RKO (cell line): ENCODE data around the gene ISOC2.
"Not testable (repeated sequence)": the region's sequence is repeated elsewhere in the genome, so short reads cannot be mapped to it uniquely, and the experiment has no call there.

Source experiments
- DNase-seq: peaks from one replicate; pipeline ENCODE4 v3.0.0-alpha.2; 2016; ENCODE audit warnings: low spot score

Gene ISOC2

GRCh38 chr19:55461259-55461973 lies at the start of gene ISOC2:
ISOC2 (minus strand) TSS chr19:55461642; CDS start chr19:55456486, 5,156 bp downstream.
- peak; percentile 100 for DNase-seq

DNA sequence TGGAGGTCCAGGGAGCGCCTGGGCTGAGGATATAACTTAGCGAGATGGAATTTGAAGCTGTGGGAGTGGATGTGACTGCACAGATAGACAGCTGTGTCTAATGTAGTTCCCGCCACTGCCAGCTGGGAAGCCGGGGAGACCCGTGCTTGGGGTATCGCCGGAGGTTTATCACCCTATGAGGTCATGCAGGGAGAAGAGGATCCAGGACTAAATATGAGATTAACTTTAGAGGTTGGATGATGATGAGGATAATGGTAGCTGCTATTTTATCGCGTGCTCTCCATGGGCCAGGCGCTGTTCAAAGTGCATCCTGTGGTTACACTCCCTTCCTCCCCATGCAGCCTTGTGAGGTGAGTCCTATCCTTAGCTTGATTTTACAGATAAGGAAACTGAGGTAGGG lies 46.7 kb upstream of the ISOC2 start:
- no peak for DNase-seq

- DNase-seq: no peak
Observed at GRCh38 chr19:55504981-55505380, 43.5 kb upstream of the ISOC2 start.

DNA sequence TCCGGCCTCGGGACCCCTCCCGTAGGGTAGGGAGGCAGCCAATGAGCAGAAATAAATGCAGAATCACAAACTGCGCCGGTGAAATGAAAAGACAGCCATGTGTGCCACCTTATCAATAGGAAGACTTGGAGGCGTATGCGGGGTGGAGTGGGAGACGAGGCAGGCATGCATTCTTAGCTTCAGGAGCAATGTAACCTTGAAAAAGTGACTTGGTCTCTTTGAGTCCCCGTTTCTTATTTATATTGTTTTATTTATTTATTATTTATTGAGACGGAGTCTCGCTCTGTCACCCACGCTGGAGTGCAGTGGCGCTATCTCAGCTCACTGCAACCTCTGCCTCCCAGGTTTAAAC lies 42.8 kb upstream of the ISOC2 start:
- no peak for DNase-seq

- DNase-seq: peak; percentile 72
Observed at GRCh38 chr19:55503502-55504251, 42.2 kb upstream of the ISOC2 start.

DNA sequence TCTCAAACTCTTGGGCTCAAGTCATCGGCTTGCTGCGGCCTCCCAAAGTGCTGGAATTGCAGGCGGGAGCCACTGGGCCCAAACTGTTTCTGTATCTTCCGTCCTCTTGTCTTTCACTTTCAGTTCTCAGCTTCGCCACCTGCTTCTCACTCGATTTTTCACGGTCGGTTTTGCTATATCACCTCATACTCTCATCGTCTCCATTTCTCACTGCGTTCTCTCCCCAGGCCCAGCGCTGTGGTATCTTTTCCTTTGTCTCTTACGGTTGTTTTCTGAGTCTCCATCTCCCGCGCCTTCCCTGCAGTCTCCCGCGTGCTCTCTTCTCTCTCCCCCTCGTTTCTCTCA lies 41.7 kb upstream of the ISOC2 start:
- DNase-seq: no peak

- no peak for DNase-seq
Observed at GRCh38 chr19:55502197-55502952, 40.9 kb upstream of the ISOC2 start.

- no peak for DNase-seq
Observed at GRCh38 chr19:55500368-55500952, 39.0 kb upstream of the ISOC2 start.

- no peak for DNase-seq
Observed at GRCh38 chr19:55498246-55498840, 36.9 kb upstream of the ISOC2 start.

- DNase-seq: no peak
Observed at GRCh38 chr19:55497763-55498162, 36.3 kb upstream of the ISOC2 start.

GRCh38 chr19:55496820-55497219 lies 35.4 kb upstream of the ISOC2 start:
- DNase-seq: not testable (repeated sequence)

GRCh38 chr19:55495646-55496349 lies 34.4 kb upstream of the ISOC2 start:
- no peak for DNase-seq

- no peak for DNase-seq
Observed at GRCh38 chr19:55494172-55494761, 32.8 kb upstream of the ISOC2 start.

DNA sequence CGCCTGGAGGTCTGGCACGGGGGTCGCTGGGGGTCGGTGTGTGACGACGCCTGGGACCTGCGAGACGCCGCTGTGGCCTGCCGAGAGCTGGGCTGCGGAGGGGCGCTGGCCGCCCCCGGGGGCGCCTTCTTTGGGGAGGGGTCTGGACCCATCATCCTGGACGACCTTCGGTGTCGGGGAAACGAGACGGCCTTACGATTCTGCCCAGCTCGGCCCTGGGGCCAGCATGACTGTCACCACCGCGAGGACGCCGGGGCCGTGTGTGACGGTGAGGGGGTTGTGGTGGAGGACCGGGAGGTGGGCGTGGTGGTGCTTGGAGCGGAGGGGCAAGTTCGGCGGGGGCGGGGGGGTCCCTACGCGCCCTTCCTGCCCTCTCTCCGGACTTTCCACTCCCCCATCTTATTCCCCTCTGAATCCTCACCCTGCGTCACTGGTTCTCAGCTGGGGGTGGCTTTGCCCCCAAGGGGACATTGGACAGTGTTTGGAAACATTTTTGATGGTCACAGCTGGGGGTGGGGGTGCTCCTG lies 32.3 kb upstream of the ISOC2 start:
- DNase-seq: no peak

- no peak for DNase-seq
Observed at GRCh38 chr19:55493052-55493644, 31.7 kb upstream of the ISOC2 start.

DNA sequence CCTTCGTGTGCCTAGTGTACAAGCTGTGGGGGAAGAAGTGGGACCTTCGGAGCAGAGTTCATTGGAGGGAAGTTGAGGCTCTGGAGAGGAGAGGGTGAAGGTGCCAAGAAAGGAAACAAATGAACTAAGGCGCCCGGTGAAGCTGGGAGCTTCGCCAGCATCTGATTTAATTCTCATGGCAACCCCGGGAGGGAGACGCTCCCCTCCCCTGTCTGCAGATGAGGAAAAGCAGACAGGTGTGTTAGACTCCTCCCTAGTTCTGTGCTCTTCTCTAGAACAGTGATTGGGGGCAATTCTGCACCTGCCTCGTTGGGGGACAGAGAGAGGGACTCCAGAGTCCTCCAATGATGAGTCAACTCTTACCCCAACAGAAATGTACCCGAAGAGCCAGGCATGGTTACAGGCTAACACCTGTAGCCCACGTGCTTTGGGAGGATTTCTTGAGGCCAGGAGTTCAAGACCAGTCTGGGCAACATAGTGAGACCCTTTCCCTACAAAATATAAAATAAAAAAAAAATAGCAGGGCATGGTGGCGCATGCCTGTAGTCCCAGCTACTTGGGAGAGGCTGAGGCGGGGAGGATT lies 31.0 kb upstream of the ISOC2 start:
- no peak for DNase-seq

DNA sequence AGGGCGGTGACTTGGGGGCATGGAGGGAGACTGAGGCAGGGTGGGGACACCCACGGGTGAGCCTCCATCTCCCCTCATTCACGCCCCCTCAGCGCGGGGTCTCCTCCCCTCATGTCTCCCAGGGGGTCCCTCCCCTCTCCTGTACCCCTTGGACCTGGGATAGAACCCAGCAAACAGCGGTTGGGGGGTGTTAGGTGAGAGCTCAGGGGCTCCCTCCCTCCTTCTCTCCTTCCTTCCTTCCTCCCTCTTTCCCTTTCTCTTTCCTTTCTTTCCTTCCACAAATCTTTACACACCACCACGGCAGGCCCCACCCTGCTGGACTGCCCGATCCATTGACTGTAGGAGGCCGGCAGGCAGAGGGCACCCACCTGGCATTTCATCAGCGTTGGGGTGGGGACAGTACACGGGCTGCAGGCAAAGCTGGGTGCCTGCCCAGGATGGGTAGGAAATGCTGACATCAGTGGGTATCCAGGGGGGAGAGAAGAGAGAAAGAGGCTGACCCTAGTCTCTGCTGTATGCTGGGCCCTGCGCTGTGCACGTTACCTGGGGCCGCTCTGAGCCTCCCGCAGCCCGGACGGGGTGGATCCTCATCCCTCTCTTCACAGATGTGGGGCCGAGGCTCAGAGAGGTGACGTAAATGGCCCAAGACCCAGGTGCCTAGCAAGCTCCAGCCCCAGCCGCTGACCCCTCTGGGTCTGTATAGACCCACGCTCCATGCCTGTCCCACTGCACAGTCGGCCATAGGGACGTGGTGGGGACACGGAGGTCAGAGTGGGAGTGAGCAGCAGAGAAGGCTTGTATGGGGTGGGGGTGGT lies 30.3 kb upstream of the ISOC2 start:
- no peak for DNase-seq

GRCh38 chr19:55490478-55491432 lies 29.3 kb upstream of the ISOC2 start:
- no peak for DNase-seq
